ENCODE measurements around the gene HTR4.

The HTR4 gene

GRCh38 chr5:148626081-148626613, 28.2 kb downstream of the HTR4 start:
- Histone ChIP-seq H3K36me3 (ENCODE audit: control insufficient read depth, insufficient read depth, low read length) (no peaks in the 10 kb centered on the region), H3K27me3 (ENCODE audit: control insufficient read depth, insufficient read depth, low read length) (no peaks in the 10 kb centered on the region), H3K9ac (ENCODE audit: low read depth, low read length) (no peak overlapping the region)

DNA sequence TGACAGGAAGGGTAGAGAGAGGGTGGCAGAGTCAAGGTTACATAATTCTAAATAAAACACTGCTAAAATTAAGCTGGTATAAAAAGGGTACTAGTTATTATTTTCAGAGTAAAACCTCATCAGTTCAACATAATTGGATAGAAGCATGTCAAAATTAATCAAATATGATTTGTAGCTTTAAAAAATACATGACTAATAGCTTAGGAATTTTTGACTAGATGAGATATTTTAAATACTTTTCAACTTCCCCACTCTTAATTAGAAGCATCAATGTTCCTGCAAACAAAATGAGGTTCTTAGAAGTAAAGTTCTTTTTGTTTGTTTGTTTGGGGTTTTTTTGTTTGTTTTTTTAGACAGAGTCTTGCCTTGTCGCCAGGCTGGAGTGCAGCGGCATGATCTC, 29.1 kb downstream of the HTR4 start:
- Histone ChIP-seq H3K27me3 (ENCODE audit: control insufficient read depth, insufficient read depth, low read length) (no peaks in the 10 kb centered on the region), H3K4me1 (ENCODE audit: control insufficient read depth, insufficient read depth, low read length) (no peaks in the 10 kb centered on the region), H3K9me3 (ENCODE audit: control insufficient read depth, insufficient read depth, low read length) (no peaks in the 10 kb centered on the region), H3K9ac (ENCODE audit: low read depth, low read length) (no peak overlapping the region), H3K36me3 (ENCODE audit: control insufficient read depth, insufficient read depth, low read length) (no peaks in the 10 kb centered on the region), H3K4me3 (ENCODE audit: low read depth, low read length) (no peak overlapping the region)

More at GRCh38 chr5:148626081-148626613, 28.2 kb downstream of the HTR4 start:
- no peak overlapping the region for H3K4me3 ChIP-seq (ENCODE audit: low read depth, low read length)
- no peaks in the 10 kb centered on the region for H3K4me1 ChIP-seq (ENCODE audit: control insufficient read depth, insufficient read depth, low read length)
- no peaks in the 10 kb centered on the region for H3K9me3 ChIP-seq (ENCODE audit: control insufficient read depth, insufficient read depth, low read length)

DNA sequence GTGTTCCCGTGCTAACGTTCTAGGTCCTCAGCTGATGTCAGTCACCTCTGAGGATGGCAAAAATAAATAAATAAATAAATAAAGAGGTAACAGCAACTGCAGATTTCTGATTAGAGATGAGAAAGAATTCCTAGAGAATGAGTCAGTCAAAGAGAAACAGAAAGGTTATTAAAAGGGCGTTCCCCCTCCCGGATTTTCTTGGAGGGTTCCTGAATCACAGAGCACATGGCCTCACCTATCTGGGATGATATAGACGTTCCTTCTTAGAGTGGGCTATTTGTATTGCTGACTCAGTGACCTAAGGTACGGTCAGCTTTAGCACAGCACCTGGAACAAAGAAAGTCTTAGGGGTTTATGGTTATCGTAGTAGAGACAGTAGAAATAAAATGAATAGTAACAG, 30.6 kb downstream of the HTR4 start:
- no peaks in the 10 kb centered on the region for H3K4me1 ChIP-seq (ENCODE audit: control insufficient read depth, insufficient read depth, low read length)
- H3K9ac ChIP-seq (ENCODE audit: low read depth, low read length): no peak overlapping the region
- H3K27me3 ChIP-seq (ENCODE audit: control insufficient read depth, insufficient read depth, low read length): no peaks in the 10 kb centered on the region
- H3K9me3 ChIP-seq (ENCODE audit: control insufficient read depth, insufficient read depth, low read length): no peaks in the 10 kb centered on the region
- no peaks in the 10 kb centered on the region for H3K36me3 ChIP-seq (ENCODE audit: control insufficient read depth, insufficient read depth, low read length)
- H3K4me3 ChIP-seq (ENCODE audit: low read depth, low read length): no peak overlapping the region

GRCh38 chr5:148623101-148623500, 31.2 kb downstream of the HTR4 start:
- H3K4me3 ChIP-seq (ENCODE audit: low read depth, low read length): no peak overlapping the region
- no peak overlapping the region for H3K9ac ChIP-seq (ENCODE audit: low read depth, low read length)
- no peaks in the 10 kb centered on the region for H3K9me3 ChIP-seq (ENCODE audit: control insufficient read depth, insufficient read depth, low read length)
- no peaks in the 10 kb centered on the region for H3K4me1 ChIP-seq (ENCODE audit: control insufficient read depth, insufficient read depth, low read length)
- no peaks in the 10 kb centered on the region for H3K27me3 ChIP-seq (ENCODE audit: control insufficient read depth, insufficient read depth, low read length)
- H3K36me3 ChIP-seq (ENCODE audit: control insufficient read depth, insufficient read depth, low read length): no peaks in the 10 kb centered on the region

GRCh38 chr5:148620696-148621095, 33.6 kb downstream of the HTR4 start:
- no peaks in the 10 kb centered on the region for H3K9me3 ChIP-seq (ENCODE audit: control insufficient read depth, insufficient read depth, low read length)
- H3K4me1 ChIP-seq (ENCODE audit: control insufficient read depth, insufficient read depth, low read length): no peaks in the 10 kb centered on the region
- H3K9ac ChIP-seq (ENCODE audit: low read depth, low read length): no peak overlapping the region
- no peaks in the 10 kb centered on the region for H3K27me3 ChIP-seq (ENCODE audit: control insufficient read depth, insufficient read depth, low read length)
- no peak overlapping the region for H3K4me3 ChIP-seq (ENCODE audit: low read depth, low read length)
- no peaks in the 10 kb centered on the region for H3K36me3 ChIP-seq (ENCODE audit: control insufficient read depth, insufficient read depth, low read length)

DNA sequence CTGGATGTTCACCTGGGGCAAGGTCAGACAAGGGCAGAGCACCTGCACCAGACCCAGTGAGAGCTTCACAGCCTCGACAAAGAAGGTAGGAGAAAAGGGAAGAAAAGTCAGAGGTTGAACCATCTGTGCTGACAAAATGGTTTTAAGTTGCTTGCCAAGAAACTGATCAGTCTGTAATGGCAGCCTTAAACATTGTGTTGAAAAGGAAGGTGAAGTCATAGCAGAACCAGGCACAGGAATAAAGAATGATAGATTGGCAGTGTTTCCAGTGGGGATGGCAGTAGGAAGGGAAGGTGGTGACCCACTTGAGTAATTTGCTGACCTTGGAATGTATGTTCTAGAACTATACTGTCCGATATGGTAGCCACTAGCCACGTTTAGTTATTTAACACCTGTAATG, 34.2 kb downstream of the HTR4 start:
- H3K9ac ChIP-seq (ENCODE audit: low read depth, low read length): no peak overlapping the region
- no peak overlapping the region for H3K4me3 ChIP-seq (ENCODE audit: low read depth, low read length)
- no peaks in the 10 kb centered on the region for H3K36me3 ChIP-seq (ENCODE audit: control insufficient read depth, insufficient read depth, low read length)
- H3K9me3 ChIP-seq (ENCODE audit: control insufficient read depth, insufficient read depth, low read length): no peaks in the 10 kb centered on the region
- no peaks in the 10 kb centered on the region for H3K4me1 ChIP-seq (ENCODE audit: control insufficient read depth, insufficient read depth, low read length)
- no peaks in the 10 kb centered on the region for H3K27me3 ChIP-seq (ENCODE audit: control insufficient read depth, insufficient read depth, low read length)

GRCh38 chr5:148619484-148619883, 34.8 kb downstream of the HTR4 start:
- Histone ChIP-seq H3K4me3 (ENCODE audit: low read depth, low read length) (no peak overlapping the region), H3K36me3 (ENCODE audit: control insufficient read depth, insufficient read depth, low read length) (no peaks in the 10 kb centered on the region), H3K9ac (ENCODE audit: low read depth, low read length) (no peak overlapping the region), H3K9me3 (ENCODE audit: control insufficient read depth, insufficient read depth, low read length) (no peaks in the 10 kb centered on the region), H3K4me1 (ENCODE audit: control insufficient read depth, insufficient read depth, low read length) (no peaks in the 10 kb centered on the region), H3K27me3 (ENCODE audit: control insufficient read depth, insufficient read depth, low read length) (no peaks in the 10 kb centered on the region)

GRCh38 chr5:148615644-148616275, 38.6 kb downstream of the HTR4 start:
- H3K4me3 ChIP-seq (ENCODE audit: low read depth, low read length): no peak overlapping the region
- no peaks in the 10 kb centered on the region for H3K36me3 ChIP-seq (ENCODE audit: control insufficient read depth, insufficient read depth, low read length)
- no peaks in the 10 kb centered on the region for H3K9me3 ChIP-seq (ENCODE audit: control insufficient read depth, insufficient read depth, low read length)
- no peaks in the 10 kb centered on the region for H3K27me3 ChIP-seq (ENCODE audit: control insufficient read depth, insufficient read depth, low read length)
- H3K9ac ChIP-seq (ENCODE audit: low read depth, low read length): no peak overlapping the region
- no peaks in the 10 kb centered on the region for H3K4me1 ChIP-seq (ENCODE audit: control insufficient read depth, insufficient read depth, low read length)

DNA sequence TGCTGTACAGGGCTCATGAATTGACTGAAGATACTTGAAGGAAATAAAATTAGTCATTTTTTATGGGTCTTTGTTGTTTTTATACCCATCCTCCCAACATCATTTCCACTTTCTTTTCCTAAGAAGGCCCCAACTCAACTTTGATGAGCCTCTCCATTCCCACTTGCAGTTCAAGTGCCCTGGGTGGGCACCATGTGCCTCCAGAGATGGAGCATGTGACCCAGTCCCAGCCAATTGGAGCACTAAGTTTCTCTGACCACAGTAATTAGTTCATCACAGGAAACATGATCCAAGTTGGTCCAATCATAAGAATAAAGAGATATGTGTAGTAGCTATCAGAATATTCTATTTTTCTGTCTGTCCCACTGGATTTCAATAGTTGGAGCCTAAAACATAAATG, 46.9 kb downstream of the HTR4 start:
- Histone ChIP-seq H3K27me3 (ENCODE audit: control insufficient read depth, insufficient read depth, low read length) (no peaks in the 10 kb centered on the region), H3K36me3 (ENCODE audit: control insufficient read depth, insufficient read depth, low read length) (no peaks in the 10 kb centered on the region), H3K4me1 (ENCODE audit: control insufficient read depth, insufficient read depth, low read length) (no peaks in the 10 kb centered on the region), H3K9me3 (ENCODE audit: control insufficient read depth, insufficient read depth, low read length) (no peaks in the 10 kb centered on the region), H3K4me3 (ENCODE audit: low read depth, low read length) (no peak overlapping the region), H3K9ac (ENCODE audit: low read depth, low read length) (no peak overlapping the region)

DNA sequence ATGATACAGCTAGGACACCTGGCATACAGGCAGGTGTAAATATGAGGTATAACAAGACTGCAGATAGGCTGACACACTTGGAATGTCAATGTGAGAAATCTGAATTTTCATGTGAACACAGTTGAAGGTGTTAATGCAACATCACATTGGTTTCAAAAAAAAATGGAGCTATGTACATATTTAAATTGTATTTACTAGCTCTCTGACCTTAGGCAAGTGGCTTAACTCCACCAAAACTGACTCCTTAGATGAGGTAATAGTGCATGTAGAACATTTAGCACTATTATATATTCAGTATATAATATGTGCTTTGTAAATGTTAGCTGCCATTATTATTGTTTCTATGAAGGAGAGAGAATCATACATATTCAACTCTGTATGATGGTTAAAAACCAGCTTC, 48.0 kb downstream of the HTR4 start:
- Histone ChIP-seq H3K4me1 (ENCODE audit: control insufficient read depth, insufficient read depth, low read length) (no peaks in the 10 kb centered on the region), H3K4me3 (ENCODE audit: low read depth, low read length) (no peak overlapping the region), H3K36me3 (ENCODE audit: control insufficient read depth, insufficient read depth, low read length) (no peaks in the 10 kb centered on the region), H3K9me3 (ENCODE audit: control insufficient read depth, insufficient read depth, low read length) (no peaks in the 10 kb centered on the region), H3K27me3 (ENCODE audit: control insufficient read depth, insufficient read depth, low read length) (no peaks in the 10 kb centered on the region), H3K9ac (ENCODE audit: low read depth, low read length) (no peak overlapping the region)

GRCh38 chr5:148599187-148599586, 55.1 kb downstream of the HTR4 start:
- H3K36me3 ChIP-seq (ENCODE audit: control insufficient read depth, insufficient read depth, low read length): no peaks in the 10 kb centered on the region
- H3K27me3 ChIP-seq (ENCODE audit: control insufficient read depth, insufficient read depth, low read length): no peaks in the 10 kb centered on the region
- H3K4me1 ChIP-seq (ENCODE audit: control insufficient read depth, insufficient read depth, low read length): no peaks in the 10 kb centered on the region
- no peak overlapping the region for H3K4me3 ChIP-seq (ENCODE audit: low read depth, low read length)
- H3K9ac ChIP-seq (ENCODE audit: low read depth, low read length): no peak overlapping the region
- H3K9me3 ChIP-seq (ENCODE audit: control insufficient read depth, insufficient read depth, low read length): no peaks in the 10 kb centered on the region

GRCh38 chr5:148595697-148596096, 58.6 kb downstream of the HTR4 start:
- no peak overlapping the region for H3K9ac ChIP-seq (ENCODE audit: low read depth, low read length)
- H3K27me3 ChIP-seq (ENCODE audit: control insufficient read depth, insufficient read depth, low read length): no peaks in the 10 kb centered on the region
- no peaks in the 10 kb centered on the region for H3K4me1 ChIP-seq (ENCODE audit: control insufficient read depth, insufficient read depth, low read length)
- no peak overlapping the region for H3K4me3 ChIP-seq (ENCODE audit: low read depth, low read length)
- no peaks in the 10 kb centered on the region for H3K9me3 ChIP-seq (ENCODE audit: control insufficient read depth, insufficient read depth, low read length)
- no peaks in the 10 kb centered on the region for H3K36me3 ChIP-seq (ENCODE audit: control insufficient read depth, insufficient read depth, low read length)
